H1 (cell line): ENCODE measurements around the gene POFUT2. TPM values are rescaled to one million over a fixed set of nuclear protein-coding genes. Genes with fewer than 3 reads are reported as not detected.
A peak's percentile ranks its signal among the peaks of the same experiment; 100 is the strongest.

ENCODE experiments used
- CTCF ChIA-PET: fragments of 300-600 bp; sonication (Branson Sonifier 250); formaldehyde crosslinking; loops from one replicate; lab custom pipeline; 2021; ENCODE audit not compliant: partially characterized antibody; lab: Charles Lee
- POLR2A ChIA-PET: fragments of 300-600 bp; sonication (Branson Sonifier 250); formaldehyde crosslinking; loops from one replicate; lab custom pipeline; 2021; ENCODE audit warnings: inconsistent platforms; ENCODE audit not compliant: partially characterized antibody; lab: Charles Lee
- DNase-seq, 2 experiments: peaks; one replicate each; pipeline versions ENCODE4 v3.0.0 to v3.0.0-alpha.2; 2010 to 2022; ENCODE audit warnings: low spot score in 2 of 2, low read depth in 1 of 2, mixed read lengths in 1 of 2
- FAIRE-seq: peaks from 2 replicates; lab custom pipeline; 2011; peaks lifted over from hg19 to GRCh38; lab: Jason Lieb, UNC
- H2AFZ ChIP-seq: 2 replicates; pipeline ENCODE4 v1.8.1; 2012; ENCODE audit warnings: low read length, inconsistent platforms
- H2AK5ac ChIP-seq: 2 replicates; pipeline ENCODE4 v1.6.1; 2013; ENCODE audit warnings: low read depth, low read length
- H2BK120ac ChIP-seq: replicated peaks from 2 replicates; pipeline ENCODE3; 2013; ENCODE audit warnings: low read depth, low read length, inconsistent platforms
- H2BK12ac ChIP-seq: 2 replicates; pipeline ENCODE4 v1.6.1; 2013; ENCODE audit warnings: low read depth, low read length
- H2BK15ac ChIP-seq: 2 replicates; pipeline ENCODE4 v1.6.1; 2013; ENCODE audit warnings: low read length
- H2BK20ac ChIP-seq: 2 replicates; pipeline ENCODE4 v1.6.1; 2013; ENCODE audit warnings: low read length
- H2BK5ac ChIP-seq: 2 replicates; pipeline ENCODE4 v1.6.1; 2013; ENCODE audit warnings: low read depth, low read length
- H3K14ac ChIP-seq: 2 replicates; pipeline ENCODE4 v1.6.1; 2013; ENCODE audit warnings: inconsistent platforms; ENCODE audit not compliant: insufficient read length
- H3K18ac ChIP-seq: 2 replicates; pipeline ENCODE4 v1.6.1; 2013; ENCODE audit warnings: low read length; ENCODE audit errors: extremely low read depth
- H3K23ac ChIP-seq: 2 replicates; pipeline ENCODE4 v1.6.1; 2013; ENCODE audit warnings: inconsistent platforms; ENCODE audit not compliant: insufficient read length
- H3K23me2 ChIP-seq: 2 replicates; pipeline ENCODE4 v1.6.1; 2013; ENCODE audit warnings: low read depth, low read length
- H3K27ac ChIP-seq: 2 replicates; pipeline ENCODE4 v1.6.1; 2011; ENCODE audit warnings: low read depth, low read length, inconsistent platforms
- H3K27me3 ChIP-seq, 4 experiments: replicated peaks in 1 of 4; 1 replicate in 1 of 4; 2 replicates in 3 of 4; pipeline versions ENCODE4 v1.6.1 to v1.8.1; 2011 to 2013; ENCODE audit warnings: low read length in 3 of 4, mild to moderate bottlenecking in 3 of 4, inconsistent platforms in 2 of 4, mixed read lengths in 2 of 4, moderate library complexity in 1 of 4; ENCODE audit not compliant: control insufficient read depth in 3 of 4, insufficient read depth in 3 of 4; ENCODE audit errors: extremely low read depth in 1 of 4
- H3K36me3 ChIP-seq, 4 experiments: 2 replicates each; pipeline versions ENCODE4 v1.6.1 to v1.8.1; 2011 to 2013; ENCODE audit warnings: mild to moderate bottlenecking in 4 of 4, low read length in 3 of 4, moderate library complexity in 2 of 4, control low read depth in 1 of 4, inconsistent platforms in 1 of 4; ENCODE audit not compliant: insufficient read depth in 4 of 4, control insufficient read depth in 2 of 4
- H3K4ac ChIP-seq: replicated peaks from 2 replicates; pipeline ENCODE3; 2013; ENCODE audit warnings: low read length, low read depth, mixed read lengths, inconsistent platforms; ENCODE audit not compliant: insufficient read length
- H3K4me1 ChIP-seq, 4 experiments: replicated peaks in 1 of 4; 1 replicate in 1 of 4; 2 replicates in 3 of 4; pipeline versions ENCODE4 v1.6.1 to v1.8.1; 2011 to 2013; ENCODE audit warnings: low read length in 3 of 4, inconsistent platforms in 2 of 4, mixed read lengths in 1 of 4; ENCODE audit not compliant: insufficient read depth in 4 of 4, control insufficient read depth in 3 of 4
- H3K4me2 ChIP-seq, 2 experiments: 2 replicates each; pipeline versions ENCODE4 v1.6.1 to v1.8.1; 2011 to 2013; ENCODE audit warnings: low read depth in 2 of 2, low read length in 2 of 2, control low read depth in 1 of 2, inconsistent platforms in 1 of 2, mild to moderate bottlenecking in 1 of 2; ENCODE audit not compliant: insufficient read depth in 1 of 2
- H3K4me3 ChIP-seq, 4 experiments: fragments of 200-600, 300-600 bp in 1 of 4; sonication (generic), shearing (Covaris generic), sonication (Bioruptor Twin) in 1 of 4; 2 replicates each; pipeline versions ENCODE4 v1.5.1 to v1.8.1; 2011 to 2016; ENCODE audit warnings: low read length in 4 of 4, low read depth in 3 of 4, control low read depth in 2 of 4, inconsistent platforms in 2 of 4, mild to moderate bottlenecking in 2 of 4, mixed read lengths in 1 of 4, moderate library complexity in 1 of 4; ENCODE audit not compliant: insufficient read depth in 2 of 4; ENCODE audit errors: extremely low read depth in 1 of 4
- H3K56ac ChIP-seq: replicated peaks from 2 replicates; pipeline ENCODE3; 2013; ENCODE audit warnings: low read depth, mild to moderate bottlenecking, mixed read lengths, low read length, inconsistent platforms; ENCODE audit not compliant: insufficient read length
- H3K79me1 ChIP-seq: 2 replicates; pipeline ENCODE4 v1.6.1; 2013; ENCODE audit warnings: low read depth, low read length, control low read depth
- H3K79me2 ChIP-seq, 2 experiments: 2 replicates each; pipeline versions ENCODE4 v1.6.1 to v1.8.1; 2012 to 2013; ENCODE audit warnings: low read length in 2 of 2, mild to moderate bottlenecking in 2 of 2, inconsistent platforms in 1 of 2; ENCODE audit not compliant: insufficient read depth in 2 of 2, control insufficient read depth in 1 of 2
- H3K9ac ChIP-seq, 4 experiments: replicated peaks in 1 of 4; 1 replicate in 1 of 4; 2 replicates in 3 of 4; pipeline versions ENCODE4 v1.6.1 to v1.8.1; 2011 to 2013; ENCODE audit warnings: low read depth in 3 of 4, low read length in 3 of 4, control low read depth in 2 of 4, mild to moderate bottlenecking in 2 of 4, moderate library complexity in 2 of 4, inconsistent platforms in 1 of 4; ENCODE audit errors: extremely low read depth in 1 of 4
- H3K9me3 ChIP-seq, 2 experiments: 2 replicates each; pipeline versions ENCODE4 v1.6.1 to v1.8.1; 2012 to 2013; ENCODE audit warnings: mild to moderate bottlenecking in 2 of 2, moderate library complexity in 2 of 2, control low read depth in 1 of 2, inconsistent platforms in 1 of 2, low read depth in 1 of 2, low read length in 1 of 2, mixed read lengths in 1 of 2; ENCODE audit not compliant: insufficient read depth in 2 of 2
- H4K20me1 ChIP-seq, 2 experiments: replicated peaks in 1 of 2; 2 replicates each; pipeline versions ENCODE3 to v1.8.1; 2011 to 2013; ENCODE audit warnings: inconsistent platforms in 2 of 2, low read length in 2 of 2, mild to moderate bottlenecking in 1 of 2; ENCODE audit not compliant: insufficient read depth in 2 of 2, control insufficient read depth in 1 of 2
- H4K5ac ChIP-seq: 2 replicates; pipeline ENCODE4 v1.6.1; 2013; ENCODE audit warnings: low read length, low read depth, mixed read lengths, inconsistent platforms; ENCODE audit not compliant: insufficient read length
- H4K8ac ChIP-seq: 2 replicates; pipeline ENCODE4 v1.8.0; 2013; ENCODE audit warnings: mild to moderate bottlenecking, moderate library complexity, low read length, inconsistent platforms; ENCODE audit not compliant: insufficient read depth; ENCODE audit errors: extremely low read depth
- H4K91ac ChIP-seq: replicated peaks from 2 replicates; pipeline ENCODE3; 2013; ENCODE audit warnings: low read length, mixed read lengths, inconsistent platforms; ENCODE audit not compliant: insufficient read length
- BACH1 ChIP-seq: IDR thresholded peaks from 2 replicates; pipeline ENCODE4 v1.6.1; 2012; ENCODE audit warnings: low read length, improper control_type of control experiment
- BCL11A ChIP-seq, 2 experiments: IDR thresholded peaks; one replicate each; pipeline ENCODE4 v1.6.1; 2011; ENCODE audit warnings: low read depth in 2 of 2, low read length in 2 of 2, mild to moderate bottlenecking in 2 of 2
- CTBP2 ChIP-seq: IDR thresholded peaks from 2 replicates; pipeline ENCODE4 v1.7.0; 2011; ENCODE audit warnings: borderline replicate concordance, mild to moderate bottlenecking, moderate library complexity, mixed read lengths, low read length; ENCODE audit not compliant: insufficient read depth, insufficient read length
- HDAC6 ChIP-seq: IDR thresholded peaks from one replicate; pipeline ENCODE4 v1.7.1; 2012; ENCODE audit warnings: low read depth, mild to moderate bottlenecking, inconsistent platforms, low read length, moderate library complexity
- POLR2AphosphoS5 ChIP-seq: IDR thresholded peaks from 2 replicates; pipeline ENCODE4 v1.6.1; 2011; ENCODE audit warnings: low read depth, low read length
- WGBS, 2 experiments: shearing (Covaris generic) in 1 of 2; methylation state at CpG; one replicate each; pipeline versions ENCODE4 v1.1.6 to v1.1.7; 2013 to 2015; ENCODE audit warnings: low lambda C conversion rate in 2 of 2, mixed read lengths in 2 of 2, inconsistent platforms in 1 of 2, low coverage in 1 of 2, missing lambda C conversion rate in 1 of 2; ENCODE audit not compliant: insufficient replicate concordance in 2 of 2, insufficient coverage in 1 of 2, insufficient read length in 1 of 2; ENCODE audit errors: extremely low coverage in 1 of 2, missing lambda C conversion rate in 1 of 2; 5-methylcytosine and 5-hydroxymethylcytosine counted together
- polyA plus RNA-seq, 7 experiments: library from polyadenylated mRNA; depleted of rRNA in 3 of 7; stranded (reverse) in 5 of 7; unstranded in 2 of 7; fragments of >200 nt in 5 of 7; fragments of 200-250 nt in 2 of 7; gene quantifications; 1 replicate in 5 of 7; 2 replicates in 1 of 7; 4 replicates in 1 of 7; pipeline versions ENCODE4 v1.2.1 to v1.2.3, GENCODE V29; 2011 to 2013; ENCODE audit warnings: missing spikeins in 2 of 7, mixed read lengths in 2 of 7
- total RNA-seq: library from RNA; stranded (reverse); fragmentation: NEBNext Ultra II Directional; extraction: Animal tissue kit (Norgen Biotek cat#: 25700); gene quantifications from 2 replicates; pipeline ENCODE4 v1.2.1, GENCODE V29; 2021

POFUT2 gene
- total and polyA plus RNA-seq, 2 of the 8 experiments (the other 6 are each of a cell fraction or from before 2014, with no cell fraction given): 13.7 to 32.1 TPM

DNA sequence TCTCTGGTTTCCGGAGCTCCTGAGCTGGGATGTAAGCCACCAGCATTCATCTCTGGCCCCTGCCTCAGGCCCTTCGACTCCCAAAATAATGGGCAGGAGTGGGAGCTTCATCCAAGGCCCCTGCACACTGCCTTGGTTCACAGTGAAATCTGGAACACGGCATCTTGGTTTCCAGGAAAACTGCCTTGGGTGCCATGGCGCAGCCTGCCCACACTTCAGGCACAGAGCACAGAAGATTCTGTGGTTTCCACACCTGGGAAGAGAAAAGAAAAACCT is 48.8 kb upstream of the POFUT2 start:
- H3K4me3 ChIP-seq: no peak overlapping the region
- H2AFZ ChIP-seq: no peak overlapping the region
- CTCF ChIA-PET: interaction anchor here (0.7 to 1.6 kb wide), 5 partner anchors 9 to 135 kb away, joined by 3 to 4 read pairs (median 3); no protein-coding TSS in a partner anchor
- no peak overlapping the region for H3K14ac ChIP-seq
- peak overlapping the region; percentile 65; the same call in 1 of the 2 replicates for H4K8ac ChIP-seq
- no peak overlapping the region for H3K4me2 ChIP-seq
- H3K23me2 ChIP-seq: peaks cover 9% of the 10 kb centered on the region
- FAIRE-seq (no peak), DNase-seq (no peak)
- H3K79me1 ChIP-seq: no peaks in the 10 kb centered on the region
- H2AK5ac ChIP-seq: no peak overlapping the region
- H3K18ac ChIP-seq: 0 out of 2 replicates have a peak overlapping the region, but pooled peaks have one; percentile 2
- no peaks in the 10 kb centered on the region for H3K79me2 ChIP-seq
- H3K4ac ChIP-seq: no peak overlapping the region
- peak overlapping the region; percentile 80; the same call in 1 of the 2 replicates for H2BK12ac ChIP-seq
- H3K56ac ChIP-seq: no peak overlapping the region
- H2BK5ac ChIP-seq: no peak overlapping the region; the same call in 1 of the 2 replicates
- no peak overlapping the region for H2BK15ac ChIP-seq
- POLR2A ChIA-PET: interaction anchor here (1.0 to 1.1 kb wide), 2 partner anchors 10 to 26 kb away, joined by 3 read pairs; no protein-coding TSS in a partner anchor
- no peak overlapping the region for H3K23ac ChIP-seq
- H2BK120ac ChIP-seq: no peak overlapping the region
- H4K91ac ChIP-seq: no peak overlapping the region
- no peak overlapping the region for H2BK20ac ChIP-seq
- no peaks in the 10 kb centered on the region for H3K9me3 ChIP-seq
- no peak overlapping the region for H3K9ac ChIP-seq
- no peak overlapping the region for H4K5ac ChIP-seq
- 86% methylated on average over 4 of the region's 4 CpGs; no CpG with 5 or more reads in 1 of the 2 experiments for WGBS, 2 experiments
- no peaks in the 10 kb centered on the region for H3K36me3 ChIP-seq
- H4K20me1 ChIP-seq: peaks cover 0 to 2% of the 10 kb centered on the region in 2 experiments
- H3K4me1 ChIP-seq: peaks cover 0 to 12% (median 9%) of the 10 kb centered on the region in 4 experiments; a peak in 6 of 7 replicates
- no peak overlapping the region for H3K27ac ChIP-seq
- TF ChIP-seq POLR2AphosphoS5: no peak
- TF ChIP-seq BACH1: no peak
- TF ChIP-seq CTBP2: no peak
- no peak for TF ChIP-seq HDAC6
- no peak for TF ChIP-seq BCL11A (IDR thresholded peaks at IDR 0.05; ENCODE audit: low read depth in 2 of 2, low read length in 2 of 2)
- H3K27me3 ChIP-seq: peaks cover 0 to 5% (median 4%) of the 10 kb centered on the region in 4 experiments; a peak in 4 of 7 replicates
